Epithelial cell of prostate (primary cell): Measurements from ENCODE around the gene SLC10A7.
"Not testable (repeated sequence)": the region's sequence is repeated elsewhere in the genome, so short reads cannot be mapped to it uniquely, and the experiment has no call there.

Experiments used
- DNase-seq: peaks from one replicate; pipeline ENCODE4 v3.0.0-alpha.2; 2011; ENCODE audit warnings: low read depth, low spot score
- H3K27ac ChIP-seq: fragments of 450-650 bp; 2 replicates; pipeline ENCODE4 v1.5.1; 2017; ENCODE audit warnings: mild to moderate bottlenecking

Gene SLC10A7

GRCh38 chr4:146371812-146372211, 149.9 kb downstream of the SLC10A7 start:
- no peak for DNase-seq
- H3K27ac ChIP-seq: peak overlapping the region; percentile 19

- DNase-seq: no peak
- peak overlapping the region; percentile 19 for H3K27ac ChIP-seq
Measured at GRCh38 chr4:146370841-146371240, 150.9 kb downstream of the SLC10A7 start.

GRCh38 chr4:146369446-146369845, 152.3 kb downstream of the SLC10A7 start:
- no peak for DNase-seq
- no peak overlapping the region for H3K27ac ChIP-seq

- no peak for DNase-seq
- H3K27ac ChIP-seq: no peak overlapping the region
Measured at GRCh38 chr4:146368209-146368608, 153.5 kb downstream of the SLC10A7 start.

- H3K27ac ChIP-seq: no peak overlapping the region
- DNase-seq: no peak
Measured at GRCh38 chr4:146367347-146367746, 154.4 kb downstream of the SLC10A7 start.

GRCh38 chr4:146359771-146360170, 162.0 kb downstream of the SLC10A7 start:
- H3K27ac ChIP-seq: no peak overlapping the region
- no peak for DNase-seq

- not testable (repeated sequence) for DNase-seq, H3K27ac ChIP-seq
Measured at GRCh38 chr4:146350114-146350513, 171.6 kb downstream of the SLC10A7 start.

GRCh38 chr4:146349306-146349705, 172.4 kb downstream of the SLC10A7 start:
- H3K27ac ChIP-seq: no peak overlapping the region
- no peak for DNase-seq

GRCh38 chr4:146347822-146348221, 173.9 kb downstream of the SLC10A7 start:
- no peak overlapping the region for H3K27ac ChIP-seq
- DNase-seq: no peak

GRCh38 chr4:146346276-146346675, 175.5 kb downstream of the SLC10A7 start:
- no peak for DNase-seq
- no peak overlapping the region for H3K27ac ChIP-seq

- H3K27ac ChIP-seq: no peak overlapping the region
- no peak for DNase-seq
Measured at GRCh38 chr4:146343776-146344175, 178.0 kb downstream of the SLC10A7 start.

GRCh38 chr4:146343199-146343598, 178.5 kb downstream of the SLC10A7 start:
- no peak overlapping the region for H3K27ac ChIP-seq
- no peak for DNase-seq

- no peak overlapping the region for H3K27ac ChIP-seq
- DNase-seq: no peak
Measured at GRCh38 chr4:146342600-146343192, 179.0 kb downstream of the SLC10A7 start.

GRCh38 chr4:146340798-146341197, 180.9 kb downstream of the SLC10A7 start:
- no peak overlapping the region for H3K27ac ChIP-seq
- DNase-seq: no peak

- DNase-seq: no peak
- H3K27ac ChIP-seq: no peak overlapping the region
Measured at GRCh38 chr4:146338512-146338911, 183.2 kb downstream of the SLC10A7 start.

- H3K27ac ChIP-seq: no peak overlapping the region
Measured at GRCh38 chr4:146336410-146336807, 185.3 kb downstream of the SLC10A7 start.

GRCh38 chr4:146335763-146336409, 185.9 kb downstream of the SLC10A7 start:
- no peak overlapping the region for H3K27ac ChIP-seq
- no peak for DNase-seq

More at GRCh38 chr4:146336410-146336807, 185.3 kb downstream of the SLC10A7 start:
- DNase-seq: no peak

GRCh38 chr4:146334862-146335449, 186.8 kb downstream of the SLC10A7 start:
- DNase-seq: no peak
- no peak overlapping the region for H3K27ac ChIP-seq

- no peak for DNase-seq
- no peak overlapping the region for H3K27ac ChIP-seq
Measured at GRCh38 chr4:146333895-146334262, 187.9 kb downstream of the SLC10A7 start.

- no peak overlapping the region for H3K27ac ChIP-seq
- DNase-seq: peak; percentile 51
Measured at GRCh38 chr4:146333187-146333894, 188.4 kb downstream of the SLC10A7 start.

- H3K27ac ChIP-seq: peak overlapping the region; percentile 81
- DNase-seq: no peak
Measured at GRCh38 chr4:146330392-146330791, 191.3 kb downstream of the SLC10A7 start.
